Measurements from ENCODE around the gene CD83.

Gene CD83

GRCh38 chr6:14092316-14092715 lies 25.3 kb upstream of the CD83 start:
- DNase-seq, result no peak

- DNase-seq, result no peak
These were observed 24.5 kb upstream of the CD83 start for GRCh38 chr6:14092838-14093789.

DNA sequence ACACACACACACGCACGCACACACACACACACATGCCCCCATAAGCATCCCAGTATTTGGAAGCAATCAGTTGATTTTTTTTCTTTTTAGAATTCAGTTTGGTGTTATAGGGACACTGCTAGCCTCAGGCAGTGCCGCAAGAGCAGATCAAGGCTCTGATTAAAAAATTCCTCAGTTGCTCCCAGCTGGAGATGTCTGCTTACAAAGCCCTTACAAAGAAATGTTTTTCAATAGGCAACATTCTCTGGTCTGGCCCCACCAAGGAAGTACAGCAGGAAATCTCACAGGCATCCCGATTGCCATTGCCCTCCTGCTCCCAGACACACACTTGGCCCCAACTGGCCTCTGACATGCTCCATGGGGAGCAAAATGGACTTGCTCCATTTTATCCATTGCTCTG lies 22.9 kb upstream of the CD83 start:
- DNase-seq, result peak; percentile 32

- DNase-seq, result no peak
These were observed 22.1 kb upstream of the CD83 start for GRCh38 chr6:14095437-14095836.

DNA sequence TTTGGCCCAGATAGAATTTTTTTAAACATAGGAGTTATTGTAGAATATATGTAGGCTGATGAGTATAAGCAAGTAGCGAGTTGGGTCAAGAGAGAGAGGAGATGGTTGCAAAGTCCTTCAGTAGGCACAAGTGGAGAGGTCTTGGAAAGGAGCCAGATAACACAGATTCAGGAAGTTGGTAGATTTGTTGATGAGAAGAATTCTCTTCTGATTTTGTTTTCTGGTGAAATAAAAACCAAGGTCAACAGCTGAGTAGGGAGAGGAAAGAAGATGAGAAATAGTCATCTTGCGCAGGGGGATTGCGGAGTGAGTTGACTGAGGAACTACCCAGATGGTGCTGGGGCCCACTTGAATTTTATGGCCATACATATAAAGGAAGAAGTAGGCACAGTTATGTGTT lies 17.4 kb upstream of the CD83 start:
- DNase-seq, result no peak

GRCh38 chr6:14100966-14101365 lies 16.6 kb upstream of the CD83 start:
- no peak for DNase-seq

- no peak for DNase-seq
These were observed 15.2 kb upstream of the CD83 start for GRCh38 chr6:14102383-14102782.

- DNase-seq, result no peak
These were observed 12.0 kb upstream of the CD83 start for GRCh38 chr6:14105547-14105946.

DNA sequence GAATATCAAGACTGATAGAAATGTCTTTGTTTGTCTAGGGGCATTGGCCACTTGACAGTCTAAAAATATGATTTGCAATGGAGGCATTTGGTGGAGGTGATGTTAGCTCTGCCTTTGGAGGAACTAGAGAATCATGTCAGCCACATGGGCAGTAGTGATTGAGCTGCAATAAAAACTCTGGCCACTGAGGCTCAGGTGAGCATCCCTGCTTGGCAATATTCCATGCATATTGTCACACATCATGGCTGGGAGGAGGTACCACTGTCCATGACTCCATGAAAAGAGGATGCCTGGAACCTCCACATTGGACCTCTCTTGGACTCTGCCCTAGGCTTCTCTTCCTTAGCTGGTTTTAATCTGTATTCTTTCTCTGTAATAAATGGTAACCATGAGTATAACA lies 10.6 kb upstream of the CD83 start:
- DNase-seq, result no peak

GRCh38 chr6:14107711-14108494 lies 9.7 kb upstream of the CD83 start:
- no peak for DNase-seq

GRCh38 chr6:14108571-14109410 lies 8.8 kb upstream of the CD83 start:
- DNase-seq, result no peak

DNA sequence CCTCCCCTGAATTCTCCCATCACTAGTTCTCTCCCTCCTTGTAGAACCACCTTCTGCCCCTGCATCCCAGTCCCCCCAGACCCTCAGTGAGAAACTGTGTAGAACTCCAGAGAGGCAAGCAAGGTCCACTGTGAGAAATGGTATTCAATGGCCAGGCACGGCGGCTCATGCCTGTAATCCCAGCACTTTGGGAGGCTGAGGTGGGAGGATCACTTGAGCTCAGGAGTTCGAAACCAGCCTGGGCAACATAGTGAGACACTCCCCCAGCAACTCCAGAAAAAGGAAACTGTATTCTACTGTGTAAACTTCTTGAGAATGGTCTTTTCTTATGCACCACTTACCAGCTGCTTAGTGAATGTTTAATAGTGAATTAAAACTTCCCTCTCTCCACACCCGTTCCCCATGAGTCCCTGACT lies 8.2 kb upstream of the CD83 start:
- DNase-seq, result no peak

GRCh38 chr6:14110001-14110818 lies 7.4 kb upstream of the CD83 start:
- DNase-seq, result no peak

- no peak for DNase-seq
These were observed 3.6 kb upstream of the CD83 start for GRCh38 chr6:14113976-14114375.

- no peak for DNase-seq
These were observed 493 bp downstream of the CD83 start for GRCh38 chr6:14118091-14118439.

GRCh38 chr6:14118446-14118845 lies 874 bp downstream of the CD83 start:
- no peak for DNase-seq

- no peak for DNase-seq
These were observed 2.2 kb downstream of the CD83 start for GRCh38 chr6:14119784-14120183.

- DNase-seq, result no peak
These were observed 3.0 kb downstream of the CD83 start for GRCh38 chr6:14120546-14120945.

- no peak for DNase-seq
These were observed 4.4 kb downstream of the CD83 start for GRCh38 chr6:14121936-14122344.

- DNase-seq, result no peak
These were observed 6.0 kb downstream of the CD83 start for GRCh38 chr6:14123386-14124111.

DNA sequence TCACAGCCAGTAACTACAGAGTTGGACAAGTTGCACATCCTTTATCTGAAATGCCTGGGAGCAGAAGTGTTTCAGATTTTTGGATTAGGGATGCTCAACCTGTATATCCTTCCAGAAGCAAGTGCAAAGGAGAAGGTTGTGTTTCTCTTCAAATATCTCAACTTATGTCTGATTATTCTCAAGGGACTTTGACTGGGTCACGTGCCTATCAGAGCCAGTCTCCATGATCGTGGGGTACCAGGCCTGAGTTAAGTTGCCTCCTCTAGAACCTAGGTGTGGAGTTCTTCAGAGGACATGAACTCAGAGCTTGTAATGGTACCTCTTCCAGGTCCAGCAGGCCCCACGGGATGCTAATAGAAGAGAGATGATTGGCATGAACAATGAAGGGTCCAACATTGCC lies 7.8 kb downstream of the CD83 start:
- DNase-seq, result no peak

DNA sequence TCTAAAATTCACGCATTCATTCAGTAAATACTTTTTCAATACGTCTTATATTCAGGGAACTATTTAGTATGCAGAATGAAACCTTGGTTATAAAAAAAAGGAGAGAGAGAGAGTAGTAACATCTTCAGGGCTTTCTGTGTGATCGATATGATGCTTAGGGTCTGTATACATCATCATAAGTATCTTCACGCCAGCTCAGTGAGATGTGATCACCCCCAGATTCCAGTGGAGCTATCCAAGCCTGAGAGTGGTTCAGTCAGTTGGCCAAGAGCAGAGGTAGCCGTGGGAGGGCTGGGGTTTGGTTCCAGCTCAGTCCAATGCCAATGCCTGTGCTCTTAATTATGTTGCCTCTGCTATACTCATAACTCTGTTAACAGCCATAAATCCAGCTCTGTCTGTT lies 8.6 kb downstream of the CD83 start:
- DNase-seq, result no peak
